Endothelial cell of umbilical vein (primary cell): ENCODE measurements around the gene BAMBI.

ENCODE experiments used
- CTCF ChIP-seq, 2 donors: IDR thresholded peaks; 1 replicate in 1 of 2; 2 replicates in 1 of 2; pipeline ENCODE4 v1.5.1; 2011; ENCODE audit warnings: low read length in 2 of 2, mild to moderate bottlenecking in 2 of 2, moderate library complexity in 2 of 2, control low read depth in 1 of 2, inconsistent platforms in 1 of 2, low read depth in 1 of 2; ENCODE audit not compliant: insufficient read depth in 1 of 2; ENCODE audit errors: extremely low read depth in 1 of 2
- EZH2 ChIP-seq: IDR thresholded peaks from 2 replicates; pipeline ENCODE4 v1.6.1; 2012; ENCODE audit warnings: borderline replicate concordance, low read depth, mild to moderate bottlenecking, moderate library complexity, low read length, inconsistent platforms; ENCODE audit not compliant: severe bottlenecking
- FOS ChIP-seq: IDR thresholded peaks from 2 replicates; pipeline ENCODE4 v1.6.1; 2011; ENCODE audit warnings: mild to moderate bottlenecking, low read length, moderate library complexity, borderline replicate concordance; ENCODE audit not compliant: insufficient read depth
- GATA2 ChIP-seq: IDR thresholded peaks from 2 replicates; pipeline ENCODE4 v1.7.0; 2011; ENCODE audit warnings: low read depth, mild to moderate bottlenecking, moderate library complexity, mixed read lengths, low read length; ENCODE audit not compliant: insufficient read length, insufficient read depth
- JUN ChIP-seq: IDR thresholded peaks from 2 replicates; pipeline ENCODE4 v1.6.1; 2011; ENCODE audit warnings: borderline replicate concordance, low read depth; ENCODE audit not compliant: insufficient read length, insufficient read depth
- MAX ChIP-seq: IDR thresholded peaks from 2 replicates; pipeline ENCODE4 v1.6.1; 2011; ENCODE audit not compliant: insufficient read depth, insufficient read length
- POLR2A ChIP-seq: IDR thresholded peaks from 2 replicates; pipeline ENCODE4 v1.6.1; 2012; ENCODE audit warnings: low read depth, mild to moderate bottlenecking, control low read depth, low read length
- POLR2AphosphoS5 ChIP-seq: IDR thresholded peaks from 2 replicates; pipeline ENCODE4 v1.6.1; 2012; ENCODE audit warnings: low read depth, mild to moderate bottlenecking, control low read depth, low read length, moderate library complexity; ENCODE audit not compliant: insufficient read depth

- no peak for TF ChIP-seq MAX
- TF ChIP-seq JUN = no peak
- TF ChIP-seq CTCF (IDR thresholded peaks at IDR 0.05; ENCODE audit: extremely low read depth in 1 of 2, insufficient read depth in 1 of 2, low read depth in 1 of 2, low read length in 2 of 2) = no peak
- no peak for TF ChIP-seq POLR2AphosphoS5
- no peak for TF ChIP-seq POLR2A
- TF ChIP-seq GATA2 = no peak
- TF ChIP-seq FOS = no peak
- no peak for TF ChIP-seq EZH2
Observed at GRCh38 chr10:28638392-28638791, 38.9 kb upstream of the BAMBI start.
